Fibroblast of the aortic adventitia (primary cell): ENCODE data around the gene DALRD3. TPM values are rescaled to one million over a fixed set of nuclear protein-coding genes. Genes with fewer than 3 reads are reported as not detected.

ENCODE experiments used
- DNase-seq: peaks from one replicate; pipeline ENCODE4 v3.0.0-alpha.2; 2010; ENCODE audit warnings: low read depth
- H3K4me3 ChIP-seq: 2 replicates; pipeline ENCODE4 v1.5.1; 2011; ENCODE audit warnings: low read depth, mild to moderate bottlenecking, control low read depth, low read length, moderate library complexity
- CTCF ChIP-seq: IDR thresholded peaks from 2 replicates; pipeline ENCODE4 v1.5.1; 2011; ENCODE audit warnings: mild to moderate bottlenecking, low read length, control low read depth, inconsistent platforms; ENCODE audit not compliant: insufficient read depth
- small RNA-seq: library from RNA; depleted of rRNA; stranded (forward); fragments of <200 nt; gene quantifications from one replicate; pipeline ENCODE3, GENCODE V24; 2012
- total RNA-seq: library from RNA; depleted of rRNA; stranded (reverse); fragments of >200 nt; gene quantifications from 2 replicates; pipeline ENCODE4 v1.2.3, GENCODE V29; 2012; ENCODE audit warnings: low replicate concordance

The DALRD3 gene
- total RNA-seq, 1 donor = 46.4 TPM

GRCh38 chr3:48980295-48980694, 38.1 kb downstream of the DALRD3 start:
- DNase-seq = no peak
- TF ChIP-seq CTCF = no peak
- no peak overlapping the region for H3K4me3 ChIP-seq

GRCh38 chr3:48979451-48979850, 38.9 kb downstream of the DALRD3 start:
- no peak overlapping the region for H3K4me3 ChIP-seq
- no peak for DNase-seq
- TF ChIP-seq CTCF = no peak

- H3K4me3 ChIP-seq = no peak overlapping the region
- no peak for TF ChIP-seq CTCF
- DNase-seq = no peak
Measured at GRCh38 chr3:48974076-48974864, 44.1 kb downstream of the DALRD3 start.

GRCh38 chr3:48970586-48970985, 47.8 kb downstream of the DALRD3 start:
- DNase-seq = no peak
- TF ChIP-seq CTCF = no peak
- H3K4me3 ChIP-seq = no peak overlapping the region

GRCh38 chr3:48966876-48967361, 51.5 kb downstream of the DALRD3 start:
- no peak for TF ChIP-seq CTCF
- no peak overlapping the region for H3K4me3 ChIP-seq
- DNase-seq = no peak

- no peak for TF ChIP-seq CTCF
- H3K4me3 ChIP-seq = no peak overlapping the region
- DNase-seq = no peak
Measured at GRCh38 chr3:48966367-48966766, 52.0 kb downstream of the DALRD3 start.

Small RNA genes within 50 kb of the gene (small RNA-seq; reads per million reads assigned to genes)
- gene MIR191 (21,899 reads per million, percentile 100 among the genes with 10 or more reads in this experiment), gene MIR425 (796 reads per million, percentile 99 among the genes with 10 or more reads in this experiment)

Other genes with a start within 250 kb of the DALRD3 start
- gene PRKAR2A, start 170.7 kb downstream of the DALRD3 start, total RNA-seq = 33.9 and 43.4 TPM in 2 replicates
- 17.7 and 20.9 TPM in 2 replicates for gene SLC25A20, start 119.7 kb downstream of the DALRD3 start, total RNA-seq
- 68.6 and 106 TPM in 2 replicates for gene ARIH2, start 99.7 kb downstream of the DALRD3 start, total RNA-seq
- gene P4HTM, start 28.3 kb downstream of the DALRD3 start, total RNA-seq = 22.2 and 49.1 TPM in 2 replicates
- gene WDR6, start 11.2 kb downstream of the DALRD3 start, total RNA-seq = 65.4 and 99.8 TPM in 2 replicates
- 22.1 and 41.0 TPM in 2 replicates for gene NDUFAF3, start 3.5 kb upstream of the DALRD3 start, total RNA-seq
- gene IMPDH2, start 10.8 kb upstream of the DALRD3 start, total RNA-seq = 313 and 402 TPM in 2 replicates
- gene QRICH1, start 75.5 kb upstream of the DALRD3 start, total RNA-seq = 33.8 and 75.3 TPM in 2 replicates
- 306 and 348 TPM in 2 replicates for gene QARS1, start 86.2 kb upstream of the DALRD3 start, total RNA-seq
- gene USP19, start 102.2 kb upstream of the DALRD3 start, total RNA-seq = 23.7 and 36.0 TPM in 2 replicates
- gene LAMB2, start 114.5 kb upstream of the DALRD3 start, total RNA-seq = 202 and 937 TPM in 2 replicates
- gene CCDC71, start 147.8 kb upstream of the DALRD3 start, total RNA-seq = 14.8 and 22.7 TPM in 2 replicates
- gene KLHDC8B, start 153.0 kb upstream of the DALRD3 start, total RNA-seq = 23.8 and 91.7 TPM in 2 replicates